Spleen (tissue), 11 donors: ENCODE measurements around the gene RSPH1. TPM values are rescaled to one million over a fixed set of nuclear protein-coding genes. Genes with fewer than 3 reads are reported as not detected.

Source experiments
- DNase-seq: peaks from one replicate; pipeline ENCODE4 v3.0.0-alpha.2; 2020
- H3K27ac ChIP-seq, 8 donors: fragments of 200-600 bp; sonication (generic) in 7 of 8; 1 replicate in 4 of 8; 2 replicates in 4 of 8; pipeline versions ENCODE4 v1.5.0 to v1.8.0; 2016 to 2021; ENCODE audit warnings: inconsistent platforms in 4 of 8, mild to moderate bottlenecking in 4 of 8, moderate library complexity in 1 of 8
- H3K27me3 ChIP-seq, 7 donors: fragments of 200-600 bp; sonication (generic) in 6 of 7; replicated peaks in 1 of 7; 1 replicate in 4 of 7; 2 replicates in 3 of 7; pipeline versions ENCODE4 v1.5.0 to v1.8.0; 2016 to 2021; ENCODE audit warnings: inconsistent platforms in 3 of 7, mild to moderate bottlenecking in 1 of 7
- H3K36me3 ChIP-seq, 6 donors: fragments of 200-600 bp; sonication (generic) in 5 of 6; 1 replicate in 4 of 6; 2 replicates in 2 of 6; pipeline versions ENCODE4 v1.5.0 to v1.8.0; 2016 to 2021; ENCODE audit warnings: inconsistent platforms in 2 of 6
- H3K4me1 ChIP-seq, 6 donors: fragments of 200-600 bp; sonication (generic) in 5 of 6; 1 replicate in 3 of 6; 2 replicates in 3 of 6; pipeline versions ENCODE4 v1.5.0 to v1.8.0; 2016 to 2021; ENCODE audit warnings: inconsistent platforms in 3 of 6
- H3K4me3 ChIP-seq, 8 donors: fragments of 200-600 bp; sonication (generic) in 7 of 8; 1 replicate in 4 of 8; 2 replicates in 4 of 8; pipeline versions ENCODE4 v1.5.0 to v1.8.0; 2016 to 2021; ENCODE audit warnings: inconsistent platforms in 4 of 8, mild to moderate bottlenecking in 4 of 8, moderate library complexity in 2 of 8
- H3K9me3 ChIP-seq, 8 donors: fragments of 200-600 bp; sonication (generic) in 7 of 8; 1 replicate in 4 of 8; 2 replicates in 4 of 8; pipeline versions ENCODE4 v1.5.0 to v1.8.0; 2016 to 2021; ENCODE audit warnings: inconsistent platforms in 4 of 8
- POLR2A ChIP-seq, 3 donors: fragments of 450-650 bp; IDR thresholded peaks; one replicate each; pipeline ENCODE4 v1.5.1; 2017; ENCODE audit warnings: antibody characterized with exemption in 3 of 3, mild to moderate bottlenecking in 1 of 3
- POLR2AphosphoS5 ChIP-seq, 3 donors: sonication (generic); formaldehyde crosslinking; IDR thresholded peaks; one replicate each; pipeline ENCODE4 v1.5.1; 2017; ENCODE audit warnings: antibody characterized with exemption in 3 of 3
- WGBS, 5 donors: extraction: QIAGEN DNeasy Blood & Tissue Kit in 3 of 5; methylation state at CpG; one replicate each; pipeline versions ENCODE4 v1.1.5 to v1.1.7; 2013 to 2018; 5-methylcytosine and 5-hydroxymethylcytosine counted together
- intact Hi-C: fragments of 100-400 bp; cut with DNase I; formaldehyde crosslinking; loops from one replicate; pipeline ENCODE4 v1.15.0; 2023; ENCODE audit warnings: low total_unique reads
- polyA plus RNA-seq, 3 donors: library from polyadenylated mRNA; stranded (reverse); fragments of 200-250 nt; gene quantifications; one replicate each; pipeline ENCODE4 v1.2.1, GENCODE V29; 2013
- total RNA-seq, 7 donors: library from RNA; depleted of rRNA in 3 of 7; stranded (reverse); fragments of >200 nt in 3 of 7; fragmentation: NEBNext Ultra II Directional in 4 of 7; extraction: Animal tissue kit (Norgen Biotek cat#: 25700) in 4 of 7; gene quantifications; one replicate each; pipeline versions ENCODE4 v1.1.0 to v1.2.1, GENCODE V29; 2016 to 2021
- TF ChIP-seq, protein P1 (sequence below), 11 experiments: fragments of 200-600 bp in 7 of 11; fragments of 450-650 bp in 4 of 11; sonication (generic) in 4 of 11; IDR thresholded peaks in 8 of 11; conservative IDR thresholded peaks in 3 of 11; 1 replicate in 7 of 11; 2 replicates in 4 of 11; pipeline versions ENCODE4 v1.4.0 to v1.8.0; 2016 to 2021; ENCODE audit warnings: antibody characterized with exemption in 11 of 11, inconsistent platforms in 4 of 11, mild to moderate bottlenecking in 1 of 11
- donor health status: healthy with polysubstance abuse.
- donor health status: DM: no; HTN: no; CAD: no; lungs with moderate emphysema.
- donor health status: DM: no; HTN: no; CAD: no.
- donor health status: Bipolar disorder and iron deficiency.
- donor health status: healthy.
- donor health status: DM: no; HTN: no; CAD: no.
- donor health status: DM: yes; HTN: yes; CAD: no.

Gene RSPH1
- total and polyA plus RNA-seq, 10 donors = 0.10 to 0.35 (median 0.26) TPM; not detected in 5

DNA sequence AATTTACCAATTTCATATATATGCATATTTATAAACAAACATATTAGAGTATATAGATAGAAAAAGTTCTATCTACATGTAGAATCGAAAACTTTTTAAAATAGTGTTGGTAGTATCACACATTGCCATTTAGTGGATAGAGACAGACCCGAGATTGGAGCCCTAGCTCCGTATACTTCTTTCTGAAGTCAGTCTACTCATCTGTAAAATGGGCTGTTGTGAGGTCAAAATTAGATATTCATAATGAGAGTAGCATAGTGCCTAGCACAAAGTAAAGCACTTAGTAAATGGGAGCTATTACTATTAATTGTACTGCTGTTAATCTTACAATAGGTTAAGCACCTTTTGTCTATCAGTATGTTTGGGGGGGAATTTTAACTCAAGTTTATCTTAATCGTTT, 4.2 kb upstream of the RSPH1 start:
- Histone ChIP-seq H3K27ac (no peak overlapping the region), H3K4me1 (peaks cover 7 to 36% (median 25%) of the 10 kb centered on the region in 6 donors), H3K4me3 (no peak overlapping the region), H3K9me3 (no peaks in the 10 kb centered on the region), H3K27me3 (no peaks in the 10 kb centered on the region), H3K36me3 (no peaks in the 10 kb centered on the region)
- no peak for TF ChIP-seq POLR2A (IDR thresholded peaks at IDR 0.05)
- no peak for TF ChIP-seq POLR2AphosphoS5 (IDR thresholded peaks at IDR 0.05)
- TF ChIP-seq, protein P1, sequence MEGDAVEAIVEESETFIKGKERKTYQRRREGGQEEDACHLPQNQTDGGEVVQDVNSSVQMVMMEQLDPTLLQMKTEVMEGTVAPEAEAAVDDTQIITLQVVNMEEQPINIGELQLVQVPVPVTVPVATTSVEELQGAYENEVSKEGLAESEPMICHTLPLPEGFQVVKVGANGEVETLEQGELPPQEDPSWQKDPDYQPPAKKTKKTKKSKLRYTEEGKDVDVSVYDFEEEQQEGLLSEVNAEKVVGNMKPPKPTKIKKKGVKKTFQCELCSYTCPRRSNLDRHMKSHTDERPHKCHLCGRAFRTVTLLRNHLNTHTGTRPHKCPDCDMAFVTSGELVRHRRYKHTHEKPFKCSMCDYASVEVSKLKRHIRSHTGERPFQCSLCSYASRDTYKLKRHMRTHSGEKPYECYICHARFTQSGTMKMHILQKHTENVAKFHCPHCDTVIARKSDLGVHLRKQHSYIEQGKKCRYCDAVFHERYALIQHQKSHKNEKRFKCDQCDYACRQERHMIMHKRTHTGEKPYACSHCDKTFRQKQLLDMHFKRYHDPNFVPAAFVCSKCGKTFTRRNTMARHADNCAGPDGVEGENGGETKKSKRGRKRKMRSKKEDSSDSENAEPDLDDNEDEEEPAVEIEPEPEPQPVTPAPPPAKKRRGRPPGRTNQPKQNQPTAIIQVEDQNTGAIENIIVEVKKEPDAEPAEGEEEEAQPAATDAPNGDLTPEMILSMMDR (IDR thresholded peaks at IDR 0.05 in 8 of 11, conservative IDR thresholded peaks at IDR 0.05 in 3 of 11) = no peak
- intact Hi-C loops = no loop called here
- DNase-seq = no peak
- 82 to 92% (median 87%) methylated on average over 4 of the region's 4 CpGs for WGBS, 5 donors

DNA sequence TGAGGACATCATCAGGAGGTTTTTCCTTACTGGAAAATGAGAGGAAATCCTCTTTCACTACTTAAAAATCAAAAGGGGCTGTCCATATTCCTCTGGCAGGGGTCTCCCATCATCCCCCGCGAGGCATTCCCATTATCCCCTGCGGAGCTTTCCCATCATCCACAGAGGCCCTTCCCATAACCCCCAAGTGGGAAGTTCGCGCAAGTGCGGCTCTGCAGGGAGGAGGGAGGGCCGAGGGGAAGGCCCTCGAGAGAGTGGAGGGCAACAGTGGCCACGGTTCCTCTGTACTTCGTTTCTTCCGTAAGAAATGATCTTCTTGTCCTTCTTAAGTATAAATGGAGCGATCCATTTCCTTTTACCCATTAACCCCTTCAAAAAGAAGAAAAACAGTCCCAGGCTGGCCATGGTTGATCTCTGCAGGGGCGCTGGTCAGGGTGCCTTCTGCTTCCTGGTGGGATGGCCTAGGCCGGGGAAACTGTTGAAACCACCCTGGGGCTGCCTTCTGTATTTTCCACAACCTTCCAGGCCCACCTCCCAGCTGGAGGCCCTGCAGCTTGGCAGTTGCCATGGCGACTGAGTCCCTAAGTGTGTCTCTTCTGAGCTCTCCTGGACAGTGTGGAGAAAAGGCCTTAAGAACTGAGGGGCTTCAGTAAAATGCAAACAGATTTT, 3.6 kb upstream of the RSPH1 start:
- no peak for DNase-seq
- H3K4me1 ChIP-seq = peaks cover 7 to 33% (median 25%) of the 10 kb centered on the region in 6 donors
- H3K36me3 ChIP-seq = no peaks in the 10 kb centered on the region
- no peaks in the 10 kb centered on the region for H3K27me3 ChIP-seq
- WGBS, 5 donors = 67 to 85% (median 79%) methylated on average over 15 of the region's 15 CpGs
- no peak overlapping the region for H3K4me3 ChIP-seq
- no peak overlapping the region for H3K27ac ChIP-seq
- H3K9me3 ChIP-seq = no peaks in the 10 kb centered on the region
- intact Hi-C loops = no loop called here
- no peak for TF ChIP-seq POLR2A (IDR thresholded peaks at IDR 0.05)

DNA sequence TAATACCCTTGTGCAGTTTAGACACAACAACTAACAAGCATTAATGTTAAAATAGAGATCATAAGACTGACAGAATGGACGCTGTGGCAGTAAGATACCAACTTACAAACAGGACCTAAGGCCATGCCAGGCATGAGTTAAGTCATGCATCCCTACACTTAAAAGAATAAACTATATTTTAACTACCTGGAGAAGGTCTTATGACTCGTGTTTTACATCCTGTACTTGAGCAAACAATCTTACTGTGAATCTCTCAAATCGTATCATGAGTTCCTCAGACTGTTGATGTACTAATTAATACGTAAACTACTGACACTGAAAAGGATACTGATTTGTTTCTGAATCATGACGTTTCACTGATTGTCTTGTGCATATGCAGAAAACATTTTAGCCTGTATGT, 2.0 kb upstream of the RSPH1 start:
- 70 to 84% (median 77%) methylated on average over 5 of the region's 5 CpGs for WGBS, 5 donors
- Histone ChIP-seq H3K4me1 (peaks cover 7 to 20% (median 16%) of the 10 kb centered on the region in 6 donors), H3K27me3 (no peaks in the 10 kb centered on the region), H3K4me3 (no peak overlapping the region), H3K27ac (no peak overlapping the region), H3K9me3 (no peaks in the 10 kb centered on the region), H3K36me3 (no peaks in the 10 kb centered on the region)
- TF ChIP-seq POLR2AphosphoS5 (IDR thresholded peaks at IDR 0.05) (no peak), POLR2A (IDR thresholded peaks at IDR 0.05) (no peak)
- TF ChIP-seq, protein P1 (IDR thresholded peaks at IDR 0.05 in 8 of 11, conservative IDR thresholded peaks at IDR 0.05 in 3 of 11) = no peak
- intact Hi-C loops = no loop called here
- no peak for DNase-seq

DNA sequence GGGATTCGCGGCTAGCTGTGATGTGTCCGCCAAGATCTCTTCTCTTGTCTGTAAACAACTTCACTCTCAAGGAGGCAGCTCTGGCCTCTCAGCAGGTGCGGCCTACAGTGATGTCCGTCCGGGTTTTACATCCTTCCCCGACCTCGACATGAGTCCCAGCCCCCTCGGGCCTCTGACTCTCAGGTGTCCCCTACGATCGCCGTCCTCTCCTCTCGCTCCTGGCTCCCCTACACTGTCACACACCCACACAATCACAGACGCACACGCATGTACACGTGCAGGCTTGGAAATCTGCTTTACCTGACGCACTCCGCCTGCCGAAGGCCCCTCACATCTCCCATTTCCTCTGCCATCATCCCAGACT, 797 bp upstream of the RSPH1 start:
- Histone ChIP-seq H3K27me3 (peaks cover 0 to 7% (median 0%) of the 10 kb centered on the region in 7 donors), H3K36me3 (no peaks in the 10 kb centered on the region), H3K9me3 (no peaks in the 10 kb centered on the region), H3K4me3 (peak overlapping the region; percentile 38 to 76 (median 62)), H3K4me1 (peaks cover 7 to 25% (median 16%) of the 10 kb centered on the region in 6 donors), H3K27ac (peak overlapping the region in 7 of 8 donors; percentile 49 to 85 (median 70))
- WGBS, 5 donors = 29 to 35% (median 34%) methylated on average over 19 of the region's 19 CpGs
- no peak for DNase-seq
- TF ChIP-seq POLR2AphosphoS5 (IDR thresholded peaks at IDR 0.05) = no peak
- no peak for TF ChIP-seq POLR2A (IDR thresholded peaks at IDR 0.05)
- TF ChIP-seq, protein P1 (IDR thresholded peaks at IDR 0.05 in 8 of 11, conservative IDR thresholded peaks at IDR 0.05 in 3 of 11) = no peak
- intact Hi-C loops = no loop called here
